ENCODE results near the gene TRIP12.
"Not testable (repeated sequence)": the region's sequence is repeated elsewhere in the genome, so short reads cannot be mapped to it uniquely, and the experiment has no call there.

The TRIP12 gene

GRCh38 chr2:229921892-229922448, at the start of gene TRIP12:
Gene TRIP12, minus strand, starts transcription at chr2:229922009. Its CDS starts 41,930 bp downstream, at chr2:229880079.
- TF ChIP-seq, protein P1, sequence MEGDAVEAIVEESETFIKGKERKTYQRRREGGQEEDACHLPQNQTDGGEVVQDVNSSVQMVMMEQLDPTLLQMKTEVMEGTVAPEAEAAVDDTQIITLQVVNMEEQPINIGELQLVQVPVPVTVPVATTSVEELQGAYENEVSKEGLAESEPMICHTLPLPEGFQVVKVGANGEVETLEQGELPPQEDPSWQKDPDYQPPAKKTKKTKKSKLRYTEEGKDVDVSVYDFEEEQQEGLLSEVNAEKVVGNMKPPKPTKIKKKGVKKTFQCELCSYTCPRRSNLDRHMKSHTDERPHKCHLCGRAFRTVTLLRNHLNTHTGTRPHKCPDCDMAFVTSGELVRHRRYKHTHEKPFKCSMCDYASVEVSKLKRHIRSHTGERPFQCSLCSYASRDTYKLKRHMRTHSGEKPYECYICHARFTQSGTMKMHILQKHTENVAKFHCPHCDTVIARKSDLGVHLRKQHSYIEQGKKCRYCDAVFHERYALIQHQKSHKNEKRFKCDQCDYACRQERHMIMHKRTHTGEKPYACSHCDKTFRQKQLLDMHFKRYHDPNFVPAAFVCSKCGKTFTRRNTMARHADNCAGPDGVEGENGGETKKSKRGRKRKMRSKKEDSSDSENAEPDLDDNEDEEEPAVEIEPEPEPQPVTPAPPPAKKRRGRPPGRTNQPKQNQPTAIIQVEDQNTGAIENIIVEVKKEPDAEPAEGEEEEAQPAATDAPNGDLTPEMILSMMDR (conservative IDR thresholded peaks at IDR 0.05; ENCODE audit: low read length): no peak
- H3K4me3 ChIP-seq (ENCODE audit: low read length): peak within 1 kb of the TSS; percentile 89
- peak; percentile 99 for DNase-seq (ENCODE audit: low read depth)

- no peak overlapping the region for H3K4me3 ChIP-seq (ENCODE audit: low read length)
- TF ChIP-seq, protein P1 (conservative IDR thresholded peaks at IDR 0.05; ENCODE audit: low read length): no peak
- no peak for DNase-seq (ENCODE audit: low read depth)
These were observed 49.5 kb upstream of the TRIP12 start for GRCh38 chr2:229971298-229971790.

- no peak for DNase-seq (ENCODE audit: low read depth)
- no peak overlapping the region for H3K4me3 ChIP-seq (ENCODE audit: low read length)
- TF ChIP-seq, protein P1 (conservative IDR thresholded peaks at IDR 0.05; ENCODE audit: low read length): no peak
These were observed 48.6 kb upstream of the TRIP12 start for GRCh38 chr2:229970406-229970805.

DNA sequence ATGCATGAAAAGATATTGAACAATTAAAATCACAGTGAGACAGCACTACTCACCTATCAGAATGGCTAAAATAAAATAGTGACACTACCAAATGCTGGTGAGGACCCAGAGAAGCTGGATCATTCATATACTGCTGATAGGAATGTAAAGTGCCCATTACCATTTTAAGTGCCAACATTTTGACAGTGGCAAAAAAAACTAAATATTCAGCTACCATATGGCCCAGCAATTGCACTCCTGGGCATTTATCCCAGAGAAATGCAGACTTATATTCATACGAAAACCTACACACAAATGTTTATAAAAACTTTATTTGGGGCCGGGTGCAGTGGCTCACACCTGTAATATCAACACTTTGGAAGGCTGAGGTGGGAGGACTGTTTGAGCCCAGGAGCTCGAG, 48.1 kb upstream of the TRIP12 start:
- DNase-seq (ENCODE audit: low read depth): no peak
- TF ChIP-seq, protein P1 (conservative IDR thresholded peaks at IDR 0.05; ENCODE audit: low read length): no peak
- H3K4me3 ChIP-seq (ENCODE audit: low read length): no peak overlapping the region

DNA sequence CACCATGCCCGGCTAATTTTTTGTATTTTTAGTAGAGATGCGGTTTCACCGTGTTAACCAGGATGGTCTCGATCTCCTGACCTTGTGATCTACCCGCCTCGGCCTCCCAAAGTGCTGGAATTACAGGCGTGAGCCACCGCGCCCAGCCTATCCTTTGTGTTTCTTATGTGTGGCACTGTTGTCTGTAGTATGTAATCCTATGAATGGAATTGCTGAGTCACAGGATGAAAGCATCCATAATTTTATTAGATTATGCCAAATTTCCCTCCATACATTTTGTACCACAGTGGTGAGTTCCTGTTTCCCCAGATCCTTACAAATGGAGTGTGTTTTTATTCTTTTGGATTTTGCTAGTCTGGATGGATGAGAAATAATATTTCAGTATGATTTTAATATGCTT, 41.8 kb upstream of the TRIP12 start:
- H3K4me3 ChIP-seq (ENCODE audit: low read length); DNase-seq (ENCODE audit: low read depth): not testable (repeated sequence)

GRCh38 chr2:229956491-229956890, 34.7 kb upstream of the TRIP12 start:
- DNase-seq (ENCODE audit: low read depth): no peak
- TF ChIP-seq, protein P1 (conservative IDR thresholded peaks at IDR 0.05; ENCODE audit: low read length): no peak
- H3K4me3 ChIP-seq (ENCODE audit: low read length): no peak overlapping the region

- H3K4me3 ChIP-seq (ENCODE audit: low read length): no peak overlapping the region
- no peak for DNase-seq (ENCODE audit: low read depth)
- TF ChIP-seq, protein P1 (conservative IDR thresholded peaks at IDR 0.05; ENCODE audit: low read length): no peak
These were observed 33.9 kb upstream of the TRIP12 start for GRCh38 chr2:229955663-229956062.
